Measurements from ENCODE around the gene GPNMB.
A peak's percentile ranks its signal among the peaks of the same experiment; 100 is the strongest.

GPNMB gene

GRCh38 chr7:23247603-23248335 is 1.2 kb downstream of the GPNMB start:
- no peak for TF ChIP-seq CTCF (IDR thresholded peaks at IDR 0.05; ENCODE audit: extremely low read depth, insufficient read depth, missing control alignments)
- in situ Hi-C loops (cut with MboI; ENCODE audit: low pct_unique_long_range_greater_than_20kb, low sequenced_read_pairs, unreplicated experiment) = no loop called here
- peak; percentile 54 for DNase-seq (ENCODE audit: low spot score)

GRCh38 chr7:23249486-23249885 is 2.9 kb downstream of the GPNMB start:
- in situ Hi-C loops (cut with MboI; ENCODE audit: low pct_unique_long_range_greater_than_20kb, low sequenced_read_pairs, unreplicated experiment) = no loop called here
- no peak for TF ChIP-seq CTCF (IDR thresholded peaks at IDR 0.05; ENCODE audit: extremely low read depth, insufficient read depth, missing control alignments)
- no peak for DNase-seq (ENCODE audit: low spot score)

- in situ Hi-C loops (cut with MboI; ENCODE audit: low pct_unique_long_range_greater_than_20kb, low sequenced_read_pairs, unreplicated experiment) = loop anchor here (25.0 kb wide), 1 partner anchor 458 kb away; the partner anchor contains the start of gene STK31
- DNase-seq (ENCODE audit: low spot score) = no peak
- no peak for TF ChIP-seq CTCF (IDR thresholded peaks at IDR 0.05; ENCODE audit: extremely low read depth, insufficient read depth, missing control alignments)
Measured at GRCh38 chr7:23254051-23254681, 7.6 kb downstream of the GPNMB start.

GRCh38 chr7:23256731-23257130 is 10.2 kb downstream of the GPNMB start:
- in situ Hi-C loops (cut with MboI; ENCODE audit: low pct_unique_long_range_greater_than_20kb, low sequenced_read_pairs, unreplicated experiment) = loop anchor here (25.0 kb wide), 1 partner anchor 456 kb away; the partner anchor contains the start of gene STK31
- no peak for DNase-seq (ENCODE audit: low spot score)
- no peak for TF ChIP-seq CTCF (IDR thresholded peaks at IDR 0.05; ENCODE audit: extremely low read depth, insufficient read depth, missing control alignments)

- in situ Hi-C loops (cut with MboI; ENCODE audit: low pct_unique_long_range_greater_than_20kb, low sequenced_read_pairs, unreplicated experiment) = loop anchor here (25.0 kb wide), 1 partner anchor 452 kb away; the partner anchor contains the start of gene STK31
- TF ChIP-seq CTCF (IDR thresholded peaks at IDR 0.05; ENCODE audit: extremely low read depth, insufficient read depth, missing control alignments) = no peak
- DNase-seq (ENCODE audit: low spot score) = no peak
Measured at GRCh38 chr7:23260371-23260770, 13.8 kb downstream of the GPNMB start.

- peak; percentile 77 for DNase-seq (ENCODE audit: low spot score)
Measured at GRCh38 chr7:23261843-23262452, 15.4 kb downstream of the GPNMB start.

More at GRCh38 chr7:23261843-23262452, 15.4 kb downstream of the GPNMB start:
- in situ Hi-C loops (cut with MboI; ENCODE audit: low pct_unique_long_range_greater_than_20kb, low sequenced_read_pairs, unreplicated experiment) = loop anchor here (25.0 kb wide), 1 partner anchor 450 kb away; the partner anchor contains the start of gene STK31
- peak; percentile 85 for TF ChIP-seq CTCF (IDR thresholded peaks at IDR 0.05; ENCODE audit: extremely low read depth, insufficient read depth, missing control alignments)

Data from GM13977 (cell line).